Measurements from ENCODE around the gene BEND7.

BEND7 gene

GRCh38 chr10:13499150-13499549, 29.7 kb downstream of the BEND7 start:
- TF ChIP-seq CTCF (IDR thresholded peaks at IDR 0.05; ENCODE audit: insufficient read depth, low read depth, low read length, missing control alignments), result no peak
- DNase-seq (ENCODE audit: low read depth), result no peak

DNA sequence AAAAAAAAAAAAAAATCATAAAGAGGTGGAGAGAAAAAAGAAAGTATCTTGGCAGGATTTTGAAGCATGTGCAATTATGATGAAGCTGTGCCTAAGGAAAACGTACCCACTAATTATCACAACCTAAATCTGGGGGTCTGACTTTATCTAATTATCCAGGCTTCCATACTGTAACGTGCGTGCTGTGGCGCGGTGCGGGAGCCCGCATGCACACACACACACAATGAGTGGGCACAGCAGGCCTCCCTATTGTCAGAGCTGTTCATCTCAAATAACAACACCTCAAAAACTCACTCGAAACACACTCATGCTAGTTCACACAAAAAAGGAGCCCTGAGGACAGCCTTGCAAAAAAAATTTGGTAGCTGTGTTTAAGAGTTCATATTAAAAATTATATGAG, 31.9 kb downstream of the BEND7 start:
- DNase-seq (ENCODE audit: low read depth), result no peak
- TF ChIP-seq CTCF (IDR thresholded peaks at IDR 0.05; ENCODE audit: insufficient read depth, low read depth, low read length, missing control alignments), result no peak
- H3K4me3 ChIP-seq (ENCODE audit: low read depth, low read length), result no peak overlapping the region

More at GRCh38 chr10:13499150-13499549, 29.7 kb downstream of the BEND7 start:
- H3K4me3 ChIP-seq (ENCODE audit: low read depth, low read length), result no peak overlapping the region

DNA sequence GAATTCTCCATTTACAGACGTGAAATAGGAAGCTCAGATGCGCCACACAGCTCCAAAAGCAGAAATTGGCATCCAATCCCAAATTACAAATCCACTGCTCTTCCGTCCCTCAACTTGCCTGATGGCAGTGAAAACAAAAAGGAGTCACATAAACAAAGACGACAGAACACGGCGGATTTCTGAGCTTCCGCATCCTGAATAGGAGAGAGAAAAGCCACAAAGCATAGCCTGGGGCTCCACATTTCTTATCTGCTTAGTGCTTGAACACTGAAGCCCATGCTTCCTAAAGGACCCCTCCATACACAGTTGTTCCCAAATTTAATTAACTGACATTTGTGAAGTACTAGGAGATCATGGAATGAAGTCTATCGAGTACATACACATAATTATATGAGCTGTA, 32.6 kb downstream of the BEND7 start:
- no peak for TF ChIP-seq CTCF (IDR thresholded peaks at IDR 0.05; ENCODE audit: insufficient read depth, low read depth, low read length, missing control alignments)
- DNase-seq (ENCODE audit: low read depth), result no peak
- H3K4me3 ChIP-seq (ENCODE audit: low read depth, low read length), result no peak overlapping the region

- no peak for TF ChIP-seq CTCF (IDR thresholded peaks at IDR 0.05; ENCODE audit: insufficient read depth, low read depth, low read length, missing control alignments)
- no peak for DNase-seq (ENCODE audit: low read depth)
- H3K4me3 ChIP-seq (ENCODE audit: low read depth, low read length), result no peak overlapping the region
Measured at GRCh38 chr10:13492493-13493180, 36.2 kb downstream of the BEND7 start.

GRCh38 chr10:13491747-13492360, 37.0 kb downstream of the BEND7 start:
- DNase-seq (ENCODE audit: low read depth), result no peak
- H3K4me3 ChIP-seq (ENCODE audit: low read depth, low read length), result no peak overlapping the region
- no peak for TF ChIP-seq CTCF (IDR thresholded peaks at IDR 0.05; ENCODE audit: insufficient read depth, low read depth, low read length, missing control alignments)

DNA sequence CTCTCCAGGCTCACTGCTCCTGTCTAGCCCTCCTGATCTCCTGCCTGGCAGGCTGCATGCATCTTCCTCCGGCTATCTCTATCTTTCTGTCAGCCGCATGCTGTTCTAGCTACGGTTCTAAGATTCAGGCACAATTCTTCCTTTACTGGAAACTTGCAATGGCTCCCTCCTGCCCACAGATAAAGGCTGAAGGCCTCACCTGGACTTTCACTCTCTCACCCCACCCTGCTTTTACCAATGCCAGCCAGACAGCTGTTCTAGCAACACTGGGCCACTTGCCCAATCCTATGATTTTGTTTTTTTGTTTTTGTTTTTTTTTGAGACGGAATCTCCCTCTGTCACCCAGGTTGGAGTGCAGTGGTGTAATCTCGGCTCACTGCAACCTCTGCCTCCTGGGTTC, 38.3 kb downstream of the BEND7 start:
- DNase-seq (ENCODE audit: low read depth), result no peak
- no peak overlapping the region for H3K4me3 ChIP-seq (ENCODE audit: low read depth, low read length)
- no peak for TF ChIP-seq CTCF (IDR thresholded peaks at IDR 0.05; ENCODE audit: insufficient read depth, low read depth, low read length, missing control alignments)

Measured in GM12865 (cell line).